Nephron (organoid): Measurements from ENCODE around the gene MC1R.

ENCODE experiments used
- H3K27ac Mint-ChIP-seq, 3 experiments: 2 replicates each; pipeline ENCODE4 v1.8.0; 2020; ENCODE audit warnings: mixed read lengths in 3 of 3, mild to moderate bottlenecking in 2 of 3, moderate library complexity in 1 of 3
- H3K27me3 Mint-ChIP-seq: 2 replicates; pipeline ENCODE4 v1.8.0; 2021; ENCODE audit warnings: low read depth, mild to moderate bottlenecking, moderate library complexity, mixed read lengths
- H3K36me3 Mint-ChIP-seq: 2 replicates; pipeline ENCODE4 v1.8.0; 2020; ENCODE audit warnings: low read depth, mixed read lengths
- H3K4me1 Mint-ChIP-seq: 2 replicates; pipeline ENCODE4 v1.8.0; 2020; ENCODE audit warnings: mixed read lengths
- H3K4me3 Mint-ChIP-seq, 3 experiments: 2 replicates each; pipeline ENCODE4 v1.8.0; 2020; ENCODE audit warnings: mild to moderate bottlenecking in 3 of 3, mixed read lengths in 3 of 3, moderate library complexity in 2 of 3
- H3K9me3 Mint-ChIP-seq: 2 replicates; pipeline ENCODE4 v1.8.0; 2020; ENCODE audit warnings: mixed read lengths
- CTCF ChIP-seq, 3 experiments: fragments of 200-600 bp; sonication (generic); IDR thresholded peaks; one replicate each; pipeline ENCODE4 v1.5.0; 2021; ENCODE audit warnings: antibody characterized with exemption in 3 of 3; ENCODE audit not compliant: unreplicated experiment in 3 of 3

The MC1R gene

GRCh38 chr16:89921702-89922476, 3.2 kb downstream of the MC1R start:
- H3K4me1 Mint-ChIP-seq, result peaks cover 10% of the 10 kb centered on the region
- H3K4me3 Mint-ChIP-seq, result peak overlapping the region; percentile 91 to 92 (median 91)
- peaks cover 54% of the 10 kb centered on the region for H3K27me3 Mint-ChIP-seq
- H3K27ac Mint-ChIP-seq, result peak overlapping the region; percentile 72 to 81 (median 76)
- TF ChIP-seq CTCF (IDR thresholded peaks at IDR 0.05; ENCODE audit: unreplicated experiment in 3 of 3), result no peak
- H3K36me3 Mint-ChIP-seq, result no peaks in the 10 kb centered on the region
- H3K9me3 Mint-ChIP-seq, result no peaks in the 10 kb centered on the region

GRCh38 chr16:89922477-89922883, 3.8 kb downstream of the MC1R start:
- peak overlapping the region; percentile 91 to 92 (median 91) for H3K4me3 Mint-ChIP-seq
- no peak for TF ChIP-seq CTCF (IDR thresholded peaks at IDR 0.05; ENCODE audit: unreplicated experiment in 3 of 3)
- H3K27ac Mint-ChIP-seq, result peak overlapping the region; percentile 72 to 81 (median 79)
- H3K36me3 Mint-ChIP-seq, result no peaks in the 10 kb centered on the region
- peaks cover 9% of the 10 kb centered on the region for H3K4me1 Mint-ChIP-seq
- H3K9me3 Mint-ChIP-seq, result no peaks in the 10 kb centered on the region
- peaks cover 54% of the 10 kb centered on the region for H3K27me3 Mint-ChIP-seq

GRCh38 chr16:89922884-89923639, 4.4 kb downstream of the MC1R start, which contains the start of gene TUBB3:
Gene TUBB3 (plus strand): TSS chr16:89923342. CDS start chr16:89923402, 60 bp downstream.
- Mint-ChIP-seq H3K9me3 (no peaks in the 10 kb centered on the region), H3K27ac (peak within 1 kb of the TSS; percentile 72 to 81 (median 79)), H3K27me3 (peaks cover 58% of the 10 kb centered on the region), H3K4me3 (peak within 1 kb of the TSS; percentile 91 to 92 (median 91)), H3K36me3 (no peaks in the 10 kb centered on the region), H3K4me1 (peaks cover 5% of the 10 kb centered on the region)
- no peak for TF ChIP-seq CTCF (IDR thresholded peaks at IDR 0.05; ENCODE audit: unreplicated experiment in 3 of 3)

GRCh38 chr16:89923640-89924296, 5.1 kb downstream of the MC1R start:
- H3K4me1 Mint-ChIP-seq, result peaks cover 5% of the 10 kb centered on the region

More at GRCh38 chr16:89923640-89924296, 5.1 kb downstream of the MC1R start:
- H3K9me3 Mint-ChIP-seq, result no peaks in the 10 kb centered on the region
- peaks cover 55% of the 10 kb centered on the region for H3K27me3 Mint-ChIP-seq
- no peaks in the 10 kb centered on the region for H3K36me3 Mint-ChIP-seq
- no peak for TF ChIP-seq CTCF (IDR thresholded peaks at IDR 0.05; ENCODE audit: unreplicated experiment in 3 of 3)
- peak overlapping the region; percentile 59 to 74 (median 60) for H3K4me3 Mint-ChIP-seq
- no peak overlapping the region for H3K27ac Mint-ChIP-seq
